Activated gamma-delta T cell (primary cell): ENCODE data around the gene LAMC1.
"Not testable (repeated sequence)": the region's sequence is repeated elsewhere in the genome, so short reads cannot be mapped to it uniquely, and the experiment has no call there.

Experiments
- DNase-seq: peaks from one replicate; lab custom pipeline; 2025; lab: John Stamatoyannopoulos, UW

Gene LAMC1

GRCh38 chr1:183148599-183148998 lies 125.4 kb downstream of the LAMC1 start:
- no peak for DNase-seq

GRCh38 chr1:183149273-183149672 lies 126.1 kb downstream of the LAMC1 start:
- DNase-seq = no peak

GRCh38 chr1:183150032-183150431 lies 126.8 kb downstream of the LAMC1 start:
- not testable (repeated sequence) for DNase-seq

GRCh38 chr1:183150445-183150844 lies 127.2 kb downstream of the LAMC1 start:
- DNase-seq = no peak

GRCh38 chr1:183152180-183152579 lies 129.0 kb downstream of the LAMC1 start:
- DNase-seq = no peak

- no peak for DNase-seq
These were observed 132.7 kb downstream of the LAMC1 start for GRCh38 chr1:183155939-183156338.

- no peak for DNase-seq
These were observed 136.7 kb downstream of the LAMC1 start for GRCh38 chr1:183159960-183160359.

- no peak for DNase-seq
These were observed 138.2 kb downstream of the LAMC1 start for GRCh38 chr1:183161391-183161790.

- DNase-seq = no peak
These were observed 140.1 kb downstream of the LAMC1 start for GRCh38 chr1:183163316-183163715.

- DNase-seq = no peak
These were observed 141.1 kb downstream of the LAMC1 start for GRCh38 chr1:183164340-183164739.

- no peak for DNase-seq
These were observed 141.7 kb downstream of the LAMC1 start for GRCh38 chr1:183164963-183165362.

GRCh38 chr1:183165456-183165855 lies 142.2 kb downstream of the LAMC1 start:
- no peak for DNase-seq

GRCh38 chr1:183166454-183166853 lies 143.2 kb downstream of the LAMC1 start:
- DNase-seq = no peak

- no peak for DNase-seq
These were observed 144.5 kb downstream of the LAMC1 start for GRCh38 chr1:183167676-183168075.

GRCh38 chr1:183168308-183168707 lies 145.1 kb downstream of the LAMC1 start:
- no peak for DNase-seq

GRCh38 chr1:183173828-183174227 lies 150.6 kb downstream of the LAMC1 start:
- no peak for DNase-seq

GRCh38 chr1:183175631-183176030 lies 152.4 kb downstream of the LAMC1 start:
- no peak for DNase-seq

GRCh38 chr1:183178545-183178944 lies 155.3 kb downstream of the LAMC1 start:
- DNase-seq = no peak

- no peak for DNase-seq
These were observed 155.8 kb downstream of the LAMC1 start for GRCh38 chr1:183179033-183179432.

GRCh38 chr1:183180218-183180617 lies 157.0 kb downstream of the LAMC1 start:
- no peak for DNase-seq

- no peak for DNase-seq
These were observed 157.4 kb downstream of the LAMC1 start for GRCh38 chr1:183180634-183181056.

- no peak for DNase-seq
These were observed 162.8 kb downstream of the LAMC1 start, which contains the start of gene LAMC2 for GRCh38 chr1:183185941-183186490. TSS of gene LAMC2 (plus strand) at chr1:183186264. CDS start at chr1:183186353, 89 bp downstream.

GRCh38 chr1:183186841-183187240 lies 163.6 kb downstream of the LAMC1 start:
- DNase-seq = no peak

- DNase-seq = no peak
These were observed 165.0 kb downstream of the LAMC1 start for GRCh38 chr1:183188240-183188639.
